ENCODE measurements around the gene KCNN3.

DNA sequence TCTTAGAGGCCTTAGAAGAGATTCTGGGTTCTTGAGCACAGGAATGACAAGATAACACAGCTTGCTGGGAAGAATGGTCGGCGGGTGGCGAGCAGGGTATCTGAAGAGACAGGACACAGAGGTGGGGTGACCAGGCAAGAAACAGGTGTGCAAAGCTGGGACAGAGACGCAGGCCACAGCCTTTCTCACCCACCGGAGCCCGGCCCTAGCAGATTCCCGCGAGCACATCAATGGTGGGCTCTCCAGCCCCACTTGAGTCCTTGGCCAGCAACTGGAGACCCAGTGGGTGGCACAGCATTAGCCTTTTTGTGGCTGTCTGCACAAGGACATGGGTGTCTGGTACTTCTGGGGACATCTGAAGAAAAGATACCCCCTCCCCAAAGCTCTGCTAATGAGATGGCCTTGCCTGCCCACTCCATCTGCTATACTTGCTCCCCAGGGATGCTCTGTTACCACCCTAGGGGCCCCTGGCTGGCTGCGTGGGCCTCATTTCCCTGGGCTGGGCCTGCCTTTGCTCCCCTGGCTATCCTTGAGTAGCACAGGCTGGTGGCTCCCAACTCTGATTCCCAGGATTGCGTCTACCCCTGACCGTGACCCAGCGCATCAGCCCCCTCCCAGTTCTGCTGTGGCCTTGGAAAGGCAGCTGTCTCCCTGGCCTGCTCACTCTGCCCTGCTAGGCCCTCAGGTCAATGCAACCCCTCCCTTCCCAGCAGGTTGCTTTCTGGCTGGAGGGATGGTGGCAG, 134.8 kb downstream of the KCNN3 start:
- no peak for TF ChIP-seq CTCF (conservative IDR thresholded peaks at IDR 0.05; ENCODE audit: low read depth, low read length)
- no peak for TF ChIP-seq EZH2 (IDR thresholded peaks at IDR 0.05; ENCODE audit: low read length, unreplicated experiment)
